Neural cell (in vitro differentiated cells): ENCODE measurements around the gene RBFOX2. TPM values are rescaled to one million over a fixed set of nuclear protein-coding genes. Genes with fewer than 3 reads are reported as not detected.

Experiments used
- H2AFZ ChIP-seq: fragments of 200-600, 300-800 bp; sonication (generic), shearing (Covaris generic); 2 replicates; pipeline ENCODE4 v1.6.0; 2014; ENCODE audit warnings: low read depth, mild to moderate bottlenecking, antibody characterized with exemption, low read length, moderate library complexity
- H3F3A ChIP-seq: fragments of 200-600 bp; shearing (Covaris generic); 2 replicates; pipeline ENCODE4 v1.6.1; 2016; ENCODE audit warnings: mild to moderate bottlenecking, moderate library complexity, mixed read lengths, antibody characterized with exemption, low read length; ENCODE audit not compliant: insufficient read depth, poor library complexity, severe bottlenecking
- H3K27ac ChIP-seq: fragments of 200-600, 300-800 bp; sonication (generic), shearing (Covaris generic); 2 replicates; pipeline ENCODE4 v1.5.1; 2014; ENCODE audit warnings: mild to moderate bottlenecking, low read length, moderate library complexity
- H3K27me3 ChIP-seq: fragments of 300-800, 200-600 bp; sonication (generic), shearing (Covaris generic); 2 replicates; pipeline ENCODE4 v1.6.0; 2014; ENCODE audit warnings: mild to moderate bottlenecking, low read depth, low read length, moderate library complexity; ENCODE audit not compliant: insufficient read depth
- H3K36me3 ChIP-seq: fragments of 300-800, 200-600 bp; sonication (generic), shearing (Covaris generic); 2 replicates; pipeline ENCODE4 v1.5.1; 2014; ENCODE audit warnings: mild to moderate bottlenecking, antibody characterized with exemption, low read length, moderate library complexity; ENCODE audit not compliant: insufficient read depth
- H3K4me2 ChIP-seq: fragments of 300-800, 200-600 bp; sonication (generic), shearing (Covaris generic); 2 replicates; pipeline ENCODE4 v1.6.0; 2014; ENCODE audit warnings: mild to moderate bottlenecking, low read length
- H3K4me3 ChIP-seq: fragments of 300-800, 200-600 bp; sonication (generic), shearing (Covaris generic); 2 replicates; pipeline ENCODE4 v1.5.1; 2014; ENCODE audit warnings: mild to moderate bottlenecking, low read length, moderate library complexity
- H3K79me2 ChIP-seq: fragments of 200-600 bp; shearing (Covaris generic); replicated peaks from 2 replicates; pipeline ENCODE4 v1.6.0; 2014; ENCODE audit warnings: mild to moderate bottlenecking, low read length, moderate library complexity; ENCODE audit not compliant: insufficient read depth
- H3K9ac ChIP-seq: fragments of 300-800, 200-600 bp; sonication (generic), shearing (Covaris generic); 2 replicates; pipeline ENCODE4 v1.6.1; 2016; ENCODE audit warnings: mild to moderate bottlenecking, low read length, mixed read lengths
- H3K9me2 ChIP-seq: fragments of 200-600 bp; shearing (Covaris generic); 2 replicates; pipeline ENCODE4 v1.6.1; 2016; ENCODE audit warnings: mild to moderate bottlenecking, low read length, mixed read lengths; ENCODE audit not compliant: insufficient read depth
- H3K9me3 ChIP-seq: fragments of 200-600, 300-800 bp; sonication (generic), shearing (Covaris generic); 2 replicates; pipeline ENCODE4 v1.6.1; 2016; ENCODE audit warnings: mild to moderate bottlenecking, mixed run types, low read length, moderate library complexity, mixed read lengths
- H4K20me1 ChIP-seq: fragments of 200-600 bp; shearing (Covaris generic); 2 replicates; pipeline ENCODE4 v1.6.1; 2016; ENCODE audit warnings: mild to moderate bottlenecking, mixed run types; ENCODE audit not compliant: insufficient read depth
- CTCF ChIP-seq: fragments of 450-650 bp; IDR thresholded peaks from 2 replicates; pipeline ENCODE4 v1.5.1; 2014; ENCODE audit warnings: antibody characterized with exemption, mild to moderate bottlenecking, moderate library complexity; ENCODE audit not compliant: poor library complexity, severe bottlenecking
- EP300 ChIP-seq: fragments of 450-650 bp; conservative IDR thresholded peaks from 2 replicates; pipeline ENCODE4 v1.6.1; 2014; ENCODE audit warnings: antibody characterized with exemption, mild to moderate bottlenecking, moderate library complexity; ENCODE audit not compliant: poor library complexity, severe bottlenecking
- EZH2 ChIP-seq: fragments of 200-600, 300-800 bp; shearing (Covaris generic), sonication (generic); IDR thresholded peaks from 2 replicates; pipeline ENCODE4 v1.6.1; 2014; ENCODE audit warnings: antibody characterized with exemption, low read length, borderline replicate concordance, mild to moderate bottlenecking; ENCODE audit not compliant: insufficient read depth, poor library complexity, severe bottlenecking
- MXI1 ChIP-seq: fragments of 450-650 bp; conservative IDR thresholded peaks from 2 replicates; pipeline ENCODE4 v1.6.1; 2014; ENCODE audit warnings: antibody characterized with exemption, mild to moderate bottlenecking; ENCODE audit not compliant: poor library complexity, severe bottlenecking
- POLR2AphosphoS5 ChIP-seq: IDR thresholded peaks from 2 replicates; pipeline ENCODE4 v1.6.1; 2012
- RAD21 ChIP-seq: fragments of 450-650 bp; conservative IDR thresholded peaks from 2 replicates; pipeline ENCODE4 v1.6.1; 2014; ENCODE audit warnings: antibody characterized with exemption, mild to moderate bottlenecking, moderate library complexity
- REST ChIP-seq: IDR thresholded peaks from 2 replicates; pipeline ENCODE4 v1.6.1; 2012; ENCODE audit warnings: borderline replicate concordance
- SMC3 ChIP-seq: fragments of 450-650 bp; conservative IDR thresholded peaks from 2 replicates; pipeline ENCODE4 v1.6.1; 2014; ENCODE audit warnings: antibody characterized with exemption, mild to moderate bottlenecking, moderate library complexity; ENCODE audit not compliant: poor library complexity
- TAF1 ChIP-seq: IDR thresholded peaks from 2 replicates; pipeline ENCODE4 v1.6.1; 2012; ENCODE audit warnings: low read depth
- polyA plus RNA-seq: library from polyadenylated mRNA; depleted of rRNA; stranded (reverse); fragments of >200 nt; gene quantifications from 2 replicates; pipeline ENCODE4 v1.2.3, GENCODE V29; 2014

Gene RBFOX2
- polyA plus RNA-seq, 1 donor from 2014 or later, result 529 TPM

GRCh38 chr22:35728639-35729308 lies 299.9 kb downstream of the RBFOX2 start:
- no peaks in the 10 kb centered on the region for H3K9me3 ChIP-seq
- no peaks in the 10 kb centered on the region for H3K79me2 ChIP-seq
- H3K4me2 ChIP-seq, result no peak overlapping the region
- H3F3A ChIP-seq, result no peaks in the 10 kb centered on the region
- H3K4me3 ChIP-seq, result no peak overlapping the region
- H3K36me3 ChIP-seq, result no peaks in the 10 kb centered on the region
- H3K27ac ChIP-seq, result no peak overlapping the region
- H3K27me3 ChIP-seq, result no peaks in the 10 kb centered on the region
- no peaks in the 10 kb centered on the region for H4K20me1 ChIP-seq
- no peak overlapping the region for H2AFZ ChIP-seq
- H3K9me2 ChIP-seq, result no peaks in the 10 kb centered on the region
- no peak overlapping the region for H3K9ac ChIP-seq
- TF ChIP-seq EP300, result no peak
- TF ChIP-seq POLR2AphosphoS5, result no peak
- TF ChIP-seq RAD21, result no peak
- no peak for TF ChIP-seq MXI1
- TF ChIP-seq SMC3, result no peak
- TF ChIP-seq REST, result no peak
- TF ChIP-seq CTCF, result no peak
- TF ChIP-seq TAF1, result no peak
- TF ChIP-seq EZH2, result no peak

GRCh38 chr22:35727436-35727835 lies 301.2 kb downstream of the RBFOX2 start:
- Histone ChIP-seq H2AFZ (no peak overlapping the region), H3K9ac (no peak overlapping the region), H3K4me3 (no peak overlapping the region), H3K79me2 (no peaks in the 10 kb centered on the region), H3F3A (no peaks in the 10 kb centered on the region), H4K20me1 (no peaks in the 10 kb centered on the region), H3K4me2 (no peak overlapping the region), H3K27ac (no peak overlapping the region), H3K36me3 (no peaks in the 10 kb centered on the region), H3K27me3 (no peaks in the 10 kb centered on the region), H3K9me3 (no peaks in the 10 kb centered on the region), H3K9me2 (no peaks in the 10 kb centered on the region)
- TF ChIP-seq CTCF (no peak), POLR2AphosphoS5 (no peak), RAD21 (no peak), MXI1 (no peak), REST (no peak)
